HG02852 (cell line): Measurements from ENCODE around the gene PIGO.
A peak's percentile ranks its signal among the peaks of the same experiment; 100 is the strongest.

ENCODE experiments used
- ATAC-seq: cut with Tn5 transposase; IDR thresholded peaks from one replicate; pipeline ENCODE4 v1.9.1; 2021; ENCODE audit warnings: mild to moderate bottlenecking, moderate library complexity; ENCODE audit not compliant: unreplicated experiment

Gene PIGO

GRCh38 chr9:35107297-35108290 lies 11.2 kb upstream of the PIGO start:
- no peak for ATAC-seq

DNA sequence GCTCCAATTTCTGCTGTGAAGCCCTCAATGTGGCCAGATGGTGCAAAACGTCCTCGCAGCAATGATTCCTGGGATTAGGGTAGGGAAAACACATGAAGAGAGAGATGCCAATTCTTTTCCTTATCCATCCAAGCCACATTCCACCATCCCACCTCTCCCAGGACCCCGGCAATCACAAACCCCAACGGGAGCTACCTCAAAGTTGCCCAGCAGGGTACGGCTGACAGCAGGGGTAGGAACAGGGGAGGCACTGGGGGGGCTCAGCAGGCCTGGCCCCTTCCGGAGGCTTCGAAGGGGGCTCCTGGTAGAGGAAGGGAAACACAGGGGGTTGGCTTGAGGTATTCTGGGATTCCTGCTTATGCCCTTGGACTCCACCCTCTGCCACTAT lies 9.9 kb upstream of the PIGO start:
- ATAC-seq: no peak

GRCh38 chr9:35105571-35106342 lies 9.4 kb upstream of the PIGO start:
- no peak for ATAC-seq

DNA sequence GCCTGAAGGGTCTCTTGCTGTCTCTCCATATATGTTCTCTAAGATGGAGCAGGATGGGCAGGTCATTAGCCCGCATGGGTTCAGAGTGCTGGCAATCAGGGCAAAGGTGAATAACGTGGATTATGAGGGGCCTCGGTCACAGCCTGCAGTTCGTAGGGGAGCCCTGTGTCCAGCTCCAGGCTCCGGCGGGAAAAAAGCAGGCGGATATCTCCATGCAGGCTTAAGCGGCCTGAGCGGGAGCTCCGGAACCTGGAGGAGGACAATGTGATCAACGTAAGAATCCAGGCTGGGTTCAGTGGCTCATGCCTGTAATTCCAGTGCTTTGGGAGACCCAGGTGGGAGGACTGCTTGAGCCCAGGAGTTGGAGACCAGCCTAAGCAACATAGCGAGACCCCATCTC lies 8.7 kb upstream of the PIGO start:
- ATAC-seq: no peak

DNA sequence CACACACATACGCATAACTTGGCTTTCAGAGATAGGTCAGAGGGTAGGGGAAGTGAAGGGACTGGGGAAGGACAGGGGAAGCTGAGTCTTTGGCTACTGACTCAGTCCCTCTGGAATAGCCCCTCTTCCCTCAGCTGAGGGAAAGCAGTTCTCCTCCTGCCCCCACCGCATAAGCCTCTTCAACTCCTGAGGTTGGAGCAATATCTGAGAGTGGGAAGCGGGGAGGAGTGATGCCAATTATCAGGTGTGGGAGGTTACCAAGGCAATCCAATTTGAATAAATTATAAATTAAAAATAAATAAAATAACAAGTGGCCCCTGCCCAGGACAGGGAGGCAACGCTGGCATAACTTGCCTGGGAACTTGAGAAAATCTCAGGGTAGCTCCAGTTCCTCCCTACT lies 8.2 kb upstream of the PIGO start:
- no peak for ATAC-seq

DNA sequence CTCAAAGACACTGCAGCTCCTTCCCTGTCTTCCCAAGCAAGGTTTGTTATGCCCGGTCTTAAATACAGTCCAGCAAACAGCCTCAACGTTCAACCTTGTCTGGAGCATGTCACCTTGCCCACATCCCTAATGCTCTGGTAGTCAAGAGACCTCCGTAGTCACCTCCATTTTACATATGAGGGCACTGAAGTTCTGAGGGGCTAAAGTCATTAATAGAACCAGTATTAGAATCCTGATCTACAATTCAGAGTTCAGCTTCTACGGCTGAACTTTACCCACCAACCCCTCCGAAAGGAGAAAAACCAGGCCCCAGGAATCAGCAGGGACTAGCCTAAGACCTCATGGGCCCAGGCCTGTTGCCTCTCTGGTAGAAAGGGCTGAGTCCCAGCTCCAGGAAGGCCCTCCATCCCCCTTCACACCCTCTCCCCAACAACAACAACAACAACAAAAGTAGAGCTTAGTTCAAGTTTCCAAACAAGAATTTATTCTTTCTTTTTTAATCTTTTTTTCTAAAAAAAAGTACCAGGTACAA lies 7.3 kb upstream of the PIGO start:
- no peak for ATAC-seq

DNA sequence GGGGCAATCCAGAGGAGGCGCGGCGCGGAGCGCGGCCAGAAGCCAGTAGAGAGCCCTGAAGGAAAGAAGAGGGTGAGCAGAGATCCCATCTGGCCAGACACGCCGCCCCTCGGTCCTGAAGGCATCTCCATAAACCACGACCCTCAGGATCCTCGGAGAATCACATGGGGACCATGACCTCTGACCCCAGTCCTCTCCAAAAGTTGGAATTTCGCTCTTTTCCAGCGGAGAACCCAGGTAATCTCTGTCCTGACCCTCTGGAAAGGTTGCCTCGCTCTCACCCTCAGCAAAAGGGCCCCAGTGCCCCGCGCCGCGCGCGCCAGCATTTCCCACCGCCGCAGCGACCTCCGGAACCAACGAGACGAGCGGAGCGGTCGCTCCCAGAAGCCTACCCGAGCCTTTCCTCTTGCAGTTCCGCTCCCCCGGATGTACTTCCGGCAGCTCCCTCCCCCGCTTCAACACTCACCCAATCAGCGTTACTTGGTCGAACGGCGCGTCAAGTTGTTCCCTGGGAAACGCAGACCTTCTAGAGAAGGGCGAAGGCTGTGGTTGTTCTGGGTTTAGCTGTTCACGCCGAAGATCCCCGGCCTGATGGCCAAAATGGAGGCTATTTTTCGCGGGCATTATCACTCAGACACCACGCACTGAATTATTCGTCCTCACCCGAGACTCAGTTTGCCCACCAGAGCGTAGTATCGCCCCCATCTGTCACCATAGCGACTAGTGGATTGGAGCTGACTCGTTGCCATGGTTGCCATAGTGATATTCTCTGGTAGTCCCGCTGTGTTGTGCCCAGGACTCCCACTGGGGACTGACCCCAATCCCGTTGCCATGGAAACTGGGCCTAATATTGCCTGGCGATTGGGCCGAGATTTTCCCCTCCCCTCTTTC lies 6.6 kb upstream of the PIGO start, which contains the start of gene STOML2:
TSS of gene STOML2 (minus strand) at position 363 of the 891 bp plus-strand sequence. CDS start at position 326, 37 bp downstream.
- peak; percentile 97 for ATAC-seq

DNA sequence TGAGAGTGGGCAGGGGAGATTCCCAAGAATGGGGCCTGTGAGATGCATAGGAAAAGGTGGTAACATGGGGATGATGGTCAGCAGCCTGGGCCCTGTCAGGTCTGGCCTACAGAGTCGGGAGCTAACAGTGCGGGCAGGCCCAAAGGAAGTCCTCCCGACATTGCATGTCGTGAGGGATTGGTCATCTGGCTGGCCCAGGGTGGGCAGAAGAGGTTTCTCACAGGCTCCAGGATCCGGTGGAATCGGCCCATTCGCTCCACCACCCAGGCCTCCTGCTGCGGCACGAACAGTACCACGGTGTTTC lies 6.0 kb upstream of the PIGO start:
- peak; percentile 9 for ATAC-seq

DNA sequence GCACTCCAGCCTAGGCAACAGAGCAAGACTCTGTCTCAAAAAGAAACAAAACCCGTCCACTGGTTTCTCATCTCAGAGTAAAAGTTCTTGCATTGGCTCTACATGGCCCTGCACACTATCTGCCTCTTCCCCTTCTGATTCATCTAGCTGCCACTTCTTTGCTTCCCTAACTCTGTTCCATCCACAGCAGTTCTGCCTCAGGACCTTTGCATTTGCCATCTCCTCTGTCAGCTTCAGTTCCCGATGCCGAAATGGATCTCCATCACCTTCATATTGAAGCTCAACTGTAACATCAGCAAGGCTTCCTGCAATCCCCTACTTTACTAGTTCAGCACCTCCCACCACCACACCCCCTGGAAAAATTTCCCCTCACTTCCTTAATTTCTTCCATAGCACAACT lies 1.2 kb upstream of the PIGO start:
- ATAC-seq: no peak

DNA sequence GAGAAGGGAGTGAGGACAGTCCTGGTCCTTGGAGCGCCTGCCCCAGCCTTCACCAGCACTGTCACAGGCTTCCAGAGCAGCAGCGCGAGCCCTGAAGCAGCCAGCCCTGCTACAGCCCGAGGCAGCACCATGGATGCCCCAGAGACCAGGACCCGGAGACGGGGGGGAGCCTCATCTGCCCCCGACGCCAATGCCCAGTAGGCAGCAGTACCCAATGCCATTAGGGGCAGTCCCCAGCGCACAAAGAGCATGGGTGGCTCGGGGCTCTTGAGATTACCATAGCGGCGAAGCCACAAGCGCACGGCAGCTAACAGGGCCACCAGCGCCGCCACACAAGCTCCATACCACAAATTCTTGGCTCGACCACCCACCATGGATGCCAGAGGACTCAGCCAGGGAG lies 4.9 kb downstream of the PIGO start:
- ATAC-seq: no peak

- no peak for ATAC-seq
Observed at GRCh38 chr9:35089434-35089833, 7.0 kb downstream of the PIGO start.

DNA sequence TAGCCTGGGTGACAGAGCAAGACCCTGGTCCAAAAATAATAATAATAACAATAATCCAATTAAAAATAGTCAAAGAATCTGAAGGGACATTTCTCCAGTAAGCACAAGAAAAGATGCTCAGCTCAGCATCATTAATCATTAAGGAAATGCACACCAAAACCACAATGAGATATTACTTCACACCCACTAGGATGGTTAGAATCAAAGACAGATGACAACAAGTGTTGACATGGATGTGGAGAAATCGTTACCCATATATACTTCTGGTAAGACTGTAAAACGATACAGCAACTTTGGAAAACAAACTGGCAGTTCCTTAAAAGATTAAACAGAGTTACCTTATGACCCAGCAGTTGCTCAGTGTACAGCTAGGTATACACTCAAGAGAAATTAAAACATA lies 11.3 kb downstream of the PIGO start:
- no peak for ATAC-seq

- ATAC-seq: peak; percentile 84
Observed at GRCh38 chr9:35079426-35080341, 16.7 kb downstream of the PIGO start, which contains the start of gene FANCG. TSS of gene FANCG (minus strand) at chr9:35079942. CDS start at chr9:35079524, 418 bp downstream.

DNA sequence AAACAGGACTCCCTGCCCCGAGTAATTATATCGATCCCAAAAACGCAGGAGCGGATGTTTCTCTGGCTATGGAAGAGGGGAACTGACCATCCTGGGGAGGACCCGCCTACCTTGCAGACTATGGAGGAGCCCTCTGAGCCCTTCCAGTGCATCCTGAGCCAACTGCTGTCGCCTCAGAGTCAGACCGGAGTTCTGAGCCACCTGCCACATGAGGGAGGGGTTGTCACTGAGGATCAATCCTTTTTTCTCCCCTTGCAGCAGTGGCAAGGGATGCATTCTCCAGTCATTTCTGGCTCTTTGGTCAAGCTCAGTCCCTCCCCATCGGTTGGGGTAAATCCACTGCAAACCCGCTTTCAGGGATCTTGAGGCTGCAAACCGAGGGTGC lies 17.4 kb downstream of the PIGO start:
- ATAC-seq: no peak

DNA sequence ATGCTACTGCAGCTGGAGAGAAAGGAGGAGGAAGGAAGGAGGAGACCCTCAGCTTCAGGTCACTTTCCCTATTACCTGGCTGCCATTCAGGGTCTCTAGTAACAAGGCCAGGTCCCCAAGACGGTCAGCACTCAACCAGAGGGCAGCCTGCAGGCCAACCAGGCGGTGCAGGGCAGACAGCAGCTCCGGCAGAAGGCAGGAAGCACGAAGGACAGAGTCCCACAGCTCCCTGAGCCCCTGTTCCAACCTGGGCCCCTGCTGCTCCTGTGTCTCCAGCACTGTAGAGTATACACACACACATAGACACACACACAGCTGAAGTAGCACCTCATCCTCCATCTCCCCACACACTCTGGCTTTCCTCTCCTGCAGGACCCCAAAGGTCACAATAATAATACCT lies 18.3 kb downstream of the PIGO start:
- no peak for ATAC-seq

DNA sequence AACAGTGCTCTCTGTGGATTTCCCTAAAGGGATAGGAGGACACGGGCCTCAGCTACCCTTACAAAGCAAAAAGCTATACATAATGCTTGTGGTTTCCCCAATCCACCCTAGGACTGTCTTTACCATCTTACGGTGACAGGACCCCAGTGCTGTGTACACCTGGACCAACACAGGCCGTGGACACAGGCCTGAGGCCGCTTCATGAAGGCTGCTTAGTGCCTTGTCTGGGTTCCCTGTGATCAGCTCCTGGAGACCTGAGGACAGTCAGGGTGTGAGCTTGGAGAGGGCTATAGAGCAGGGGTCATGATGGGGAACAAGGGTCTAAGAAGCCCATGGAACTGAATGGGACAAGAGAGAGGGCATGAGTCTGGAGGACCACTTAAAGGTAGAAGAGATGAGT lies 19.5 kb downstream of the PIGO start:
- ATAC-seq: no peak

GRCh38 chr9:35075358-35075757 lies 21.0 kb downstream of the PIGO start:
- ATAC-seq: no peak

DNA sequence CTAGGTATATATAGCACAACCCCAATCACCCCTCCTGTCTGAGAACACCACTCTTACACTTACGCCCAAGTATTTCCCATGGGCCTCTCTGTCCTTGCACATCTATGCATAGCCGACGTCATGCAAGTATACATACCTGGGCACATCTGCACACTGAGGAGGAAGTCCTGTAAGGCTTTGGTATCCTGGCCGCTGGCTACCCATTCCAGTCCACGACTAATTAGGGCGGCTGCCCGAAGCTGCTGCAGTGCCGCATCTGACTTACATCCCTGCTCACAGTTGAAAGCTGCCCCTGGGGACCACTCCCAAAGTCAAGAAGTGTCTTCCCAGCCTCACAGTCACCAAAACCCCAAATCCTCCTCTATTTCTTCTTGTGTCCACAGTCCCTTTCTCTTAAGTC lies 21.6 kb downstream of the PIGO start:
- ATAC-seq: no peak

DNA sequence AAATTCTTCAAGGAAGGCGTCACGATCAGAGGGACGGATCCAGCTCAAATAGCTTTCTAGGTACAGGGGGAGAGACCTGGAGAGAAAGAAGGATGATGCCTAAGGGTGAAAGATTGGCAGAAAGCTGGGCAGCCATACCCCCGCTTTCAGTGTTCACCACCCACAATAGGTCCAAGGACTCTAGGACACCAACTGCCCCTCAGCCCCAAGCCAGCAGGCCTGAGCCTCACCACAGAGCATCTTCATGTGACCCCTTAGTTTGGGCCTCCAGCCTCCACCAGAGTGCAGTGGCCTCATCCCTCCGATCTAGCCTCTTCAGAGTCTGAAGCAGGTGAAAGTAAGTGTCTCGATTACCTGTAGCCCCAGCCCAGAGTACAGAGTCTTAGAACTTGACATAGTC lies 22.2 kb downstream of the PIGO start:
- no peak for ATAC-seq

- no peak for ATAC-seq
Observed at GRCh38 chr9:35073279-35073612, 23.1 kb downstream of the PIGO start.
